ENCODE results near the gene GRAMD1A. TPM values are rescaled to one million over a fixed set of nuclear protein-coding genes. Genes with fewer than 3 reads are reported as not detected.

GRAMD1A gene
- total RNA-seq, 2 experiments from 2014 or later: 84.2 to 124 TPM

DNA sequence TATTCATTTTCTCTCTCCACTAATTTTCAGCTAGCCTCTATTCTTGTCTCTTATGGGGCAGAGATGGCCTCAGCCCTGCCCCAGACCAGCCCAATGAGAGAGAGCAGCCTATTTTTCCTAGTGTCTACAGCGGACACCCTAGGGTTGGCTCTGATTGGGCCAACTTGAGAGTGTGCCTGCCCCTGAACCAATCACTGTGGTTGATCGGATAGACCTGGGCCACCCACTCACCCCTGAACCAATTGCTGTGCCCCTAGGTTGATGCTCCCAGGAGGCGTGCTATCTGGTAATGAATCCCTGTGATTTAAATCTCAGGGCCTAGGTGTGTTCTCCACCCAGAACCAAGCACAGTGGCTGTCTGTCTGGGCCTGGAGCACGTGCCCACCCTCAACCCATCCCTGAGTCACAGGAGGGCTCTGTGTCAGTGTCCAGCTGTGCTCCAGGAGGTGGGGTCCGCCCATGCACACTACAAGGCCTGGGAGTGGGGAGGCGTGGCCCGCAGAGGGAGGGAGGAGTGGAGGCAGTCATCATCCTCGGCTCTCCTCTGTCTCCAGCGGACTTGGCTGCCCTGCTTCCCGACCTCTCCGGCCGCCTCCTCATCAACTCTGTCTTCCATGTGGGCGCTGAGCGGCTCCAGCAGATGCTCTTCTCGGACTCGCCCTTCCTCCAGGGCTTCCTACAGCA, 15.3 kb downstream of the GRAMD1A start:
- H4K20me1 ChIP-seq (ENCODE audit: insufficient read depth, low read length): no peaks in the 10 kb centered on the region
- H3K9me3 ChIP-seq (ENCODE audit: low read length): no peaks in the 10 kb centered on the region
- H3K4me1 ChIP-seq (ENCODE audit: insufficient read depth, low read length, poor library complexity, severe bottlenecking): no peaks in the 10 kb centered on the region
- ChIA-PET POLR2A (no interaction called here), CTCF (ENCODE audit: unreplicated experiment) (no interaction called here)
- BruUV-seq (replicated peaks): no TSS peak
- intact Hi-C loops (cut with micrococcal nuclease; ENCODE audit: unreplicated experiment): no loop called here
- H3K4me3 ChIP-seq (ENCODE audit: low read depth, low read length, poor library complexity, severe bottlenecking): no peak overlapping the region
- TF ChIP-seq EZH2phosphoT487 (IDR thresholded peaks at IDR 0.05; ENCODE audit: borderline replicate concordance, low read depth, low read length) (no peak), CTCF (conservative IDR thresholded peaks at IDR 0.05; ENCODE audit: low read length) (no peak)
- no peak overlapping the region for H2AFZ ChIP-seq (ENCODE audit: low read length)
- H3K36me3 ChIP-seq (ENCODE audit: insufficient read depth, low read length): peaks cover 94% of the 10 kb centered on the region
- no peak overlapping the region for H3K27ac ChIP-seq (ENCODE audit: low read depth, low read length, poor library complexity, severe bottlenecking)
- no peaks in the 10 kb centered on the region for H3K79me2 ChIP-seq (ENCODE audit: insufficient read depth, low read depth, low read length)
- no peak for DNase-seq (ENCODE audit: low spot score)
- H3K9me2 ChIP-seq (ENCODE audit: insufficient read depth, low read length): no peaks in the 10 kb centered on the region
- no peak overlapping the region for H3K4me2 ChIP-seq (ENCODE audit: low read length)

- Histone ChIP-seq H3K9me3 (ENCODE audit: low read length) (no peaks in the 10 kb centered on the region), H3K4me3 (ENCODE audit: low read depth, low read length, poor library complexity, severe bottlenecking) (no peak overlapping the region), H4K20me1 (ENCODE audit: insufficient read depth, low read length) (no peaks in the 10 kb centered on the region), H3K4me1 (ENCODE audit: insufficient read depth, low read length, poor library complexity, severe bottlenecking) (no peaks in the 10 kb centered on the region), H3K4me2 (ENCODE audit: low read length) (no peak overlapping the region), H3K9me2 (ENCODE audit: insufficient read depth, low read length) (no peaks in the 10 kb centered on the region), H3K79me2 (ENCODE audit: insufficient read depth, low read depth, low read length) (no peaks in the 10 kb centered on the region), H3K27ac (ENCODE audit: low read depth, low read length, poor library complexity, severe bottlenecking) (no peak overlapping the region), H3K36me3 (ENCODE audit: insufficient read depth, low read length) (peaks cover 94% of the 10 kb centered on the region), H2AFZ (ENCODE audit: low read length) (no peak overlapping the region)
- DNase-seq (ENCODE audit: low spot score): no peak
- ChIA-PET CTCF (ENCODE audit: unreplicated experiment) (no interaction called here), POLR2A (interaction anchor here (0.6 kb wide), 1 partner anchor 8 kb away, joined by 3 read pairs; no protein-coding TSS in a partner anchor)
- intact Hi-C loops (cut with micrococcal nuclease; ENCODE audit: unreplicated experiment): no loop called here
- TF ChIP-seq EZH2phosphoT487 (IDR thresholded peaks at IDR 0.05; ENCODE audit: borderline replicate concordance, low read depth, low read length) (no peak), CTCF (conservative IDR thresholded peaks at IDR 0.05; ENCODE audit: low read length) (no peak)
- BruUV-seq (replicated peaks): no TSS peak
These were observed 15.8 kb downstream of the GRAMD1A start for GRCh38 chr19:35015954-35016351.

GRCh38 chr19:35017507-35017906, 17.4 kb downstream of the GRAMD1A start:
- no TSS peak for BruUV-seq (replicated peaks)
- H3K79me2 ChIP-seq (ENCODE audit: insufficient read depth, low read depth, low read length): no peaks in the 10 kb centered on the region
- H3K4me1 ChIP-seq (ENCODE audit: insufficient read depth, low read length, poor library complexity, severe bottlenecking): no peaks in the 10 kb centered on the region
- H3K4me2 ChIP-seq (ENCODE audit: low read length): no peak overlapping the region
- no peaks in the 10 kb centered on the region for H3K9me3 ChIP-seq (ENCODE audit: low read length)
- H3K4me3 ChIP-seq (ENCODE audit: low read depth, low read length, poor library complexity, severe bottlenecking): no peak overlapping the region
- H2AFZ ChIP-seq (ENCODE audit: low read length): no peak overlapping the region
- TF ChIP-seq EZH2phosphoT487 (IDR thresholded peaks at IDR 0.05; ENCODE audit: borderline replicate concordance, low read depth, low read length) (no peak), CTCF (conservative IDR thresholded peaks at IDR 0.05; ENCODE audit: low read length) (no peak)
- H3K9me2 ChIP-seq (ENCODE audit: insufficient read depth, low read length): no peaks in the 10 kb centered on the region
- ChIA-PET POLR2A (no interaction called here), CTCF (ENCODE audit: unreplicated experiment) (no interaction called here)
- no peaks in the 10 kb centered on the region for H4K20me1 ChIP-seq (ENCODE audit: insufficient read depth, low read length)
- H3K36me3 ChIP-seq (ENCODE audit: insufficient read depth, low read length): peaks cover 94% of the 10 kb centered on the region
- DNase-seq (ENCODE audit: low spot score): no peak
- intact Hi-C loops (cut with micrococcal nuclease; ENCODE audit: unreplicated experiment): no loop called here
- no peak overlapping the region for H3K27ac ChIP-seq (ENCODE audit: low read depth, low read length, poor library complexity, severe bottlenecking)
